HepG2 (cell line): ENCODE results near the gene NAV3. TPM values are rescaled to one million over a fixed set of nuclear protein-coding genes. Genes with fewer than 3 reads are reported as not detected.

Experiments
- ATAC-seq: fragments of 200-7000 bp; cut with Tn5 transposase; 3 replicates; pipeline ENCODE4 v1.9.1; 2020; ENCODE audit warnings: mild to moderate bottlenecking, moderate library complexity
- BruUV-seq: library from RNA; stranded (reverse); fragments of 400-500 nt; replicated peaks from 2 replicates; lab custom pipeline; 2021; lab: Mats Ljungman, UMichigan
- CTCF ChIA-PET: fragments of 300-600 bp; formaldehyde crosslinking; extraction: SDS; loops from one replicate; lab custom pipeline; 2021; ENCODE audit warnings: low total read pairs, inconsistent platforms, low intra/inter-chr PET ratio; lab: Yijun Ruan, JAX
- POLR2A ChIA-PET: fragments of 350-600 bp; sonication (Branson Sonifier 250); formaldehyde crosslinking; loops from one replicate; lab custom pipeline; 2020; ENCODE audit warnings: antibody characterized with exemption, inconsistent platforms; lab: Yijun Ruan, JAX
- DNase-seq: peaks from one replicate; pipeline ENCODE4 v3.0.0-alpha.2; 2015; ENCODE audit warnings: low spot score
- FAIRE-seq: peaks from 3 replicates; lab custom pipeline; 2011; peaks lifted over from hg19 to GRCh38; lab: Jason Lieb, UNC
- H2AFZ ChIP-seq: one replicate; pipeline ENCODE4 v1.6.1; 2011; ENCODE audit warnings: low read length, inconsistent platforms
- H3K27ac ChIP-seq: fragments of 300-600 bp; 3 replicates; pipeline ENCODE4 v1.8.0; 2011; ENCODE audit warnings: mixed run types, mild to moderate bottlenecking, mixed read lengths, low read length, inconsistent platforms; ENCODE audit not compliant: insufficient read depth; ENCODE audit errors: extremely low read length
- H3K27me3 ChIP-seq, 2 experiments: fragments of 200-600 bp in 1 of 2; 2 replicates in 1 of 2; 3 replicates in 1 of 2; pipeline versions ENCODE4 v1.6.0 to v1.8.0; 2011; ENCODE audit warnings: low read length in 2 of 2, mild to moderate bottlenecking in 2 of 2, moderate library complexity in 2 of 2, inconsistent platforms in 1 of 2; ENCODE audit not compliant: insufficient read depth in 2 of 2, control insufficient read depth in 1 of 2
- H3K36me3 ChIP-seq, 2 experiments: fragments of 200-600 bp in 1 of 2; replicated peaks in 1 of 2; 2 replicates in 1 of 2; 3 replicates in 1 of 2; pipeline versions ENCODE4 v1.5.1 to v1.8.0; 2011; ENCODE audit warnings: low read length in 2 of 2, inconsistent platforms in 1 of 2; ENCODE audit not compliant: insufficient read depth in 2 of 2, control insufficient read depth in 1 of 2
- H3K4me1 ChIP-seq: 2 replicates; pipeline ENCODE4 v1.5.1; 2012; ENCODE audit warnings: low read length, inconsistent platforms; ENCODE audit not compliant: insufficient read depth
- H3K4me2 ChIP-seq: 2 replicates; pipeline ENCODE4 v1.6.0; 2011; ENCODE audit warnings: low read depth, low read length, inconsistent platforms
- H3K4me3 ChIP-seq, 3 experiments: fragments of 200-600 bp in 1 of 3; sonication (generic), shearing (Covaris generic) in 1 of 3; replicated peaks in 1 of 3; 2 replicates each; pipeline ENCODE4 v1.5.1; 2011 to 2016; ENCODE audit warnings: low read length in 3 of 3, inconsistent platforms in 2 of 3, low read depth in 2 of 3, mild to moderate bottlenecking in 2 of 3, control low read depth in 1 of 3, mixed read lengths in 1 of 3; ENCODE audit not compliant: insufficient read depth in 1 of 3
- H3K79me2 ChIP-seq: one replicate; pipeline ENCODE4 v1.6.1; 2011; ENCODE audit warnings: low read length, inconsistent platforms; ENCODE audit not compliant: insufficient read depth
- H3K9ac ChIP-seq: 2 replicates; pipeline ENCODE4 v1.6.0; 2011; ENCODE audit warnings: mild to moderate bottlenecking, low read depth, low read length, inconsistent platforms; ENCODE audit not compliant: insufficient read depth
- H3K9me3 ChIP-seq: 2 replicates; pipeline ENCODE4 v1.5.1; 2012; ENCODE audit warnings: mild to moderate bottlenecking, low read length
- H4K20me1 ChIP-seq: 2 replicates; pipeline ENCODE4 v1.6.0; 2011; ENCODE audit warnings: inconsistent platforms, mild to moderate bottlenecking, low read length, moderate library complexity; ENCODE audit not compliant: insufficient read depth
- CENPX ChIP-seq: sonication (generic); formaldehyde crosslinking; IDR thresholded peaks from 2 replicates; pipeline ENCODE4 v1.9.0; 2021; ENCODE audit warnings: mild to moderate bottlenecking, missing genetic modification reagents, moderate library complexity
- FIP1L1 ChIP-seq: fragments of 200-400 bp; formaldehyde crosslinking; IDR thresholded peaks from 2 replicates; pipeline ENCODE4 v1.6.1; 2018; ENCODE audit warnings: low read depth, mild to moderate bottlenecking, low read length, moderate library complexity, borderline replicate concordance; ENCODE audit not compliant: insufficient read depth
- KLF12 ChIP-seq: sonication (generic); formaldehyde crosslinking; IDR thresholded peaks from 2 replicates; pipeline ENCODE4 v1.4.0; 2020; ENCODE audit warnings: missing genetic modification reagents, borderline replicate concordance
- MXI1 ChIP-seq: IDR thresholded peaks from 3 replicates; pipeline ENCODE4 v1.6.1; 2012; ENCODE audit warnings: low read depth, low read length, inconsistent platforms, borderline replicate concordance
- PLRG1 ChIP-seq: fragments of 450-650 bp; conservative IDR thresholded peaks from 2 replicates; pipeline ENCODE4 v1.6.1; 2016
- SNRNP70 ChIP-seq: fragments of 200-400 bp; formaldehyde crosslinking; IDR thresholded peaks from 2 replicates; pipeline ENCODE4 v1.6.1; 2017; ENCODE audit warnings: mild to moderate bottlenecking, low read depth, low read length, moderate library complexity
- TEAD2 ChIP-seq: sonication (generic); formaldehyde crosslinking; IDR thresholded peaks from 2 replicates; pipeline ENCODE4 v1.9.0; 2021; ENCODE audit warnings: missing genetic modification reagents
- U2AF2 ChIP-seq: fragments of 200-400 bp; formaldehyde crosslinking; IDR thresholded peaks from 2 replicates; pipeline ENCODE4 v1.6.1; 2017; ENCODE audit warnings: low read depth, mild to moderate bottlenecking, low read length
- ZNF160 ChIP-seq: sonication (generic); formaldehyde crosslinking; IDR thresholded peaks from 2 replicates; pipeline ENCODE4 v1.8.0; 2022; ENCODE audit warnings: mild to moderate bottlenecking, inconsistent platforms, missing genetic modification reagents
- ZNF205 ChIP-seq: IDR thresholded peaks from 2 replicates; pipeline ENCODE4 v1.6.1; 2018; ENCODE audit warnings: missing biosample characterization, missing genetic modification reagents
- ZSCAN21 ChIP-seq: sonication (generic); formaldehyde crosslinking; IDR thresholded peaks from 2 replicates; pipeline ENCODE4 v1.8.0; 2022; ENCODE audit warnings: mild to moderate bottlenecking, missing genetic modification reagents, moderate library complexity, borderline replicate concordance
- WGBS: methylation state at CpG from one replicate; pipeline ENCODE4 v1.1.6; 2017; ENCODE audit warnings: low lambda C conversion rate; 5-methylcytosine and 5-hydroxymethylcytosine counted together
- in situ Hi-C: cut with HindIII; loops from 2 replicates; pipeline ENCODE4 v1.10.0; 2017; ENCODE audit warnings: low pct_unique_long_range_greater_than_20kb; ENCODE audit not compliant: extremely low pct_ligation_motif_present
- intact Hi-C: fragments of 100-400 bp; cut with micrococcal nuclease; formaldehyde crosslinking; loops from one replicate; pipeline ENCODE4 v1.10.0; 2022; ENCODE audit not compliant: unreplicated experiment
- polyA plus RNA-seq, 8 experiments: library from polyadenylated mRNA; depleted of rRNA in 3 of 8; stranded (reverse) in 7 of 8; unstranded in 1 of 8; fragments of >200 nt; fragmentation: Illumina TruSeq in 4 of 8; extraction: Trizol in 4 of 8; gene quantifications; 2 replicates each; pipeline versions ENCODE4 v1.2.1 to v1.2.3, GENCODE V29; 2011 to 2016; ENCODE audit warnings: low read depth in 4 of 8, missing spikeins in 1 of 8, mixed read lengths in 1 of 8; ENCODE audit not compliant: insufficient read depth in 1 of 8
- total RNA-seq, 5 experiments: library from RNA; depleted of rRNA; stranded (reverse); fragments of >200 nt; fragmentation: Illumina TruSeq; extraction: Trizol; gene quantifications; 2 replicates each; pipeline ENCODE4 v1.2.3, GENCODE V29; 2016; ENCODE audit warnings: low read depth in 1 of 5

Gene NAV3
- total and polyA plus RNA-seq, 2 of the 13 experiments (the other 11 are each of a cell fraction or from before 2014, with no cell fraction given) = 0.01 to 0.18 TPM

GRCh38 chr12:78176643-78177042 is 345.9 kb downstream of the NAV3 start:
- H3K4me1 ChIP-seq = no peaks in the 10 kb centered on the region
- H3K4me3 ChIP-seq = no peak overlapping the region
- 62% methylated on average over 4 of the region's 4 CpGs for WGBS
- no peaks in the 10 kb centered on the region for H3K9me3 ChIP-seq
- TF ChIP-seq TEAD2 (CRISPR knock-in tag) (no peak), PLRG1 (no peak), FIP1L1 (no peak), U2AF2 (no peak)
- BruUV-seq = no TSS peak
- in situ Hi-C loops = no loop called here
- no peak overlapping the region for H3K4me2 ChIP-seq
- H4K20me1 ChIP-seq = no peaks in the 10 kb centered on the region
- FAIRE-seq = no peak
- no peak overlapping the region for H3K9ac ChIP-seq
- no peak for DNase-seq
- intact Hi-C loops = no loop called here
- no peaks in the 10 kb centered on the region for H3K79me2 ChIP-seq
- H2AFZ ChIP-seq = no peak overlapping the region
- ChIA-PET CTCF (no interaction called here), POLR2A (no interaction called here)
- no peaks in the 10 kb centered on the region for H3K36me3 ChIP-seq
- H3K27me3 ChIP-seq = no peaks in the 10 kb centered on the region
- ATAC-seq = no peak
- no peak overlapping the region for H3K27ac ChIP-seq

GRCh38 chr12:78177298-78177697 is 346.6 kb downstream of the NAV3 start:
- intact Hi-C loops (no loop called here), in situ Hi-C loops (no loop called here)
- Histone ChIP-seq H3K27ac (no peak overlapping the region), H3K27me3 (no peaks in the 10 kb centered on the region)
- ATAC-seq = no peak
- TF ChIP-seq CENPX (CRISPR knock-in tag) = no peak
- no peak for TF ChIP-seq ZNF160 (CRISPR knock-in tag)
- no peak for TF ChIP-seq ZNF205 (CRISPR knock-in tag)
- TF ChIP-seq MXI1 = no peak
- TF ChIP-seq KLF12 (CRISPR knock-in tag) = no peak
- no peak for TF ChIP-seq SNRNP70
- no peak for TF ChIP-seq ZSCAN21 (CRISPR knock-in tag)
- TF ChIP-seq, all 625 proteins: peak for 0
- H4K20me1 ChIP-seq = no peaks in the 10 kb centered on the region
- H3K9me3 ChIP-seq = no peaks in the 10 kb centered on the region
- H3K4me1 ChIP-seq = no peaks in the 10 kb centered on the region
- 29% methylated on average over 3 of the region's 3 CpGs for WGBS
- no TSS peak for BruUV-seq
- H3K79me2 ChIP-seq = no peaks in the 10 kb centered on the region
- ChIA-PET CTCF (no interaction called here), POLR2A (no interaction called here)
- no peak overlapping the region for H2AFZ ChIP-seq
- no peak overlapping the region for H3K9ac ChIP-seq
- DNase-seq (no peak), FAIRE-seq (no peak)
- no peak overlapping the region for H3K4me2 ChIP-seq
- H3K36me3 ChIP-seq = no peaks in the 10 kb centered on the region
- H3K4me3 ChIP-seq = no peak overlapping the region
